Measurements from ENCODE around the gene ARHGAP31.

The ARHGAP31 gene

GRCh38 chr3:119338754-119339153, 44.6 kb downstream of the ARHGAP31 start:
- no peak for TF ChIP-seq CTCF (IDR thresholded peaks at IDR 0.05; ENCODE audit: insufficient read depth, low read depth, low read length, missing control alignments)
- no peak for DNase-seq (ENCODE audit: low read depth)
- no peak overlapping the region for H3K4me3 ChIP-seq (ENCODE audit: low read length)

GRCh38 chr3:119340014-119340413, 45.8 kb downstream of the ARHGAP31 start:
- no peak for TF ChIP-seq CTCF (IDR thresholded peaks at IDR 0.05; ENCODE audit: insufficient read depth, low read depth, low read length, missing control alignments)
- H3K4me3 ChIP-seq (ENCODE audit: low read length) = no peak overlapping the region
- no peak for DNase-seq (ENCODE audit: low read depth)

GRCh38 chr3:119340446-119340845, 46.3 kb downstream of the ARHGAP31 start:
- no peak overlapping the region for H3K4me3 ChIP-seq (ENCODE audit: low read length)
- no peak for DNase-seq (ENCODE audit: low read depth)
- no peak for TF ChIP-seq CTCF (IDR thresholded peaks at IDR 0.05; ENCODE audit: insufficient read depth, low read depth, low read length, missing control alignments)

- TF ChIP-seq CTCF (IDR thresholded peaks at IDR 0.05; ENCODE audit: insufficient read depth, low read depth, low read length, missing control alignments) = no peak
- no peak for DNase-seq (ENCODE audit: low read depth)
- H3K4me3 ChIP-seq (ENCODE audit: low read length) = no peak overlapping the region
Observed at GRCh38 chr3:119342176-119342575, 48.0 kb downstream of the ARHGAP31 start.

- no peak for DNase-seq (ENCODE audit: low read depth)
- TF ChIP-seq CTCF (IDR thresholded peaks at IDR 0.05; ENCODE audit: insufficient read depth, low read depth, low read length, missing control alignments) = no peak
- H3K4me3 ChIP-seq (ENCODE audit: low read length) = no peak overlapping the region
Observed at GRCh38 chr3:119343719-119344118, 49.5 kb downstream of the ARHGAP31 start.

GRCh38 chr3:119346076-119346496, 51.9 kb downstream of the ARHGAP31 start:
- no peak overlapping the region for H3K4me3 ChIP-seq (ENCODE audit: low read length)
- DNase-seq (ENCODE audit: low read depth) = no peak
- TF ChIP-seq CTCF (IDR thresholded peaks at IDR 0.05; ENCODE audit: insufficient read depth, low read depth, low read length, missing control alignments) = no peak

- no peak for TF ChIP-seq CTCF (IDR thresholded peaks at IDR 0.05; ENCODE audit: insufficient read depth, low read depth, low read length, missing control alignments)
- no peak overlapping the region for H3K4me3 ChIP-seq (ENCODE audit: low read length)
Observed at GRCh38 chr3:119347036-119347435, 52.9 kb downstream of the ARHGAP31 start.

More at GRCh38 chr3:119347036-119347435, 52.9 kb downstream of the ARHGAP31 start:
- no peak for DNase-seq (ENCODE audit: low read depth)

All from epithelial cell of esophagus (primary cell).